ENCODE data around the gene SNX9.

The SNX9 gene

DNA sequence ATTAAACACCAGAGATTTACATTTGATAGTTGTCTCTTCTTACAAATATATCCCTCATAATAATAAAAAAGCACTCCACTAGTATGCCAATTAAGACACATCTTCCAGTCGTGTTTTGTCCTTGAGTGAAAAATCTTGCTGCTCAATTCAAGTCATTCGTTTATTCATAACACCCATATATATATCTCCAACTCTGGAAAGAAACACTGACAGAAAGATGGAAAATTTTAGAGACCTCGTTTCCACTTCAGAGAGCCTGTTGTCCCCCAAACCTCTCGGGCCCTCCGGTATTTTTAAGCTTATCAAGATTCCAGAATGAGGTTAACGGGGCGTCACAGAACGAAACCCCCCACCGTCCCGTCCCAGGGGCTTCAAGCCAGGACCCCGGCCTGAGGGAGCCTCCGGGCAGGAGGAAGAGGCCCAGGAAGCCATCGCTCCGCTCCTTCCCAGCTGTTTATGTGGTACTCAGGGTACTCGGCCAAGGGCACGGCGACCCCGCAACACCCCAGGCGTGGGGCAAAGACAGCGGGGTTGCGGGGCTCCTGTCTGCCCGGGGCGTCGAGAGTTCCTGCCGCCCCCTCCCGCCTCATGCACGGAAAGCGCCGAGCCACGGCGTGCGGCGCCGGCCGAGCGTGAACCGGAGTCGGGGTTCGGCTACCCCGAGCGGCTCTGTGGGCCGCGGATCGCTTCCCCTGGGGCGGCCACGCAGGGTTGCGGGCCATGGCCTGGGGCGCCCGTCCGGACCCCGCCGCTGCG, 623 bp upstream of the SNX9 start:
- Histone ChIP-seq H3K4me1 (ENCODE audit: low read length) (peaks cover 6% of the 10 kb centered on the region), H3K36me3 (replicated peaks; ENCODE audit: low read depth, low read length) (no peaks in the 10 kb centered on the region), H3K27ac (ENCODE audit: low read length) (no peak overlapping the region), H3K27me3 (ENCODE audit: low read depth, low read length) (peaks cover 36% of the 10 kb centered on the region), H3K4me3 (ENCODE audit: low read length) (peak overlapping the region; percentile 71), H3K79me2 (ENCODE audit: low read length) (no peaks in the 10 kb centered on the region), H3K4me2 (ENCODE audit: low read length) (peak overlapping the region; percentile 69), H3K9ac (ENCODE audit: low read length) (peak overlapping the region; percentile 33; the same call in 1 of the 2 replicates), H2AFZ (ENCODE audit: low read depth, low read length) (peak overlapping the region; percentile 23; the same call in 1 of the 2 replicates), H3K9me3 (ENCODE audit: insufficient read depth, low read length) (no peaks in the 10 kb centered on the region), H4K20me1 (ENCODE audit: insufficient read depth, low read length) (no peaks in the 10 kb centered on the region)
- TF ChIP-seq EZH2phosphoT487 (IDR thresholded peaks at IDR 0.05; ENCODE audit: low read depth): no peak
- TF ChIP-seq, protein P1, sequence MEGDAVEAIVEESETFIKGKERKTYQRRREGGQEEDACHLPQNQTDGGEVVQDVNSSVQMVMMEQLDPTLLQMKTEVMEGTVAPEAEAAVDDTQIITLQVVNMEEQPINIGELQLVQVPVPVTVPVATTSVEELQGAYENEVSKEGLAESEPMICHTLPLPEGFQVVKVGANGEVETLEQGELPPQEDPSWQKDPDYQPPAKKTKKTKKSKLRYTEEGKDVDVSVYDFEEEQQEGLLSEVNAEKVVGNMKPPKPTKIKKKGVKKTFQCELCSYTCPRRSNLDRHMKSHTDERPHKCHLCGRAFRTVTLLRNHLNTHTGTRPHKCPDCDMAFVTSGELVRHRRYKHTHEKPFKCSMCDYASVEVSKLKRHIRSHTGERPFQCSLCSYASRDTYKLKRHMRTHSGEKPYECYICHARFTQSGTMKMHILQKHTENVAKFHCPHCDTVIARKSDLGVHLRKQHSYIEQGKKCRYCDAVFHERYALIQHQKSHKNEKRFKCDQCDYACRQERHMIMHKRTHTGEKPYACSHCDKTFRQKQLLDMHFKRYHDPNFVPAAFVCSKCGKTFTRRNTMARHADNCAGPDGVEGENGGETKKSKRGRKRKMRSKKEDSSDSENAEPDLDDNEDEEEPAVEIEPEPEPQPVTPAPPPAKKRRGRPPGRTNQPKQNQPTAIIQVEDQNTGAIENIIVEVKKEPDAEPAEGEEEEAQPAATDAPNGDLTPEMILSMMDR (IDR thresholded peaks at IDR 0.05; ENCODE audit: low read depth, low read length): no peak

DNA sequence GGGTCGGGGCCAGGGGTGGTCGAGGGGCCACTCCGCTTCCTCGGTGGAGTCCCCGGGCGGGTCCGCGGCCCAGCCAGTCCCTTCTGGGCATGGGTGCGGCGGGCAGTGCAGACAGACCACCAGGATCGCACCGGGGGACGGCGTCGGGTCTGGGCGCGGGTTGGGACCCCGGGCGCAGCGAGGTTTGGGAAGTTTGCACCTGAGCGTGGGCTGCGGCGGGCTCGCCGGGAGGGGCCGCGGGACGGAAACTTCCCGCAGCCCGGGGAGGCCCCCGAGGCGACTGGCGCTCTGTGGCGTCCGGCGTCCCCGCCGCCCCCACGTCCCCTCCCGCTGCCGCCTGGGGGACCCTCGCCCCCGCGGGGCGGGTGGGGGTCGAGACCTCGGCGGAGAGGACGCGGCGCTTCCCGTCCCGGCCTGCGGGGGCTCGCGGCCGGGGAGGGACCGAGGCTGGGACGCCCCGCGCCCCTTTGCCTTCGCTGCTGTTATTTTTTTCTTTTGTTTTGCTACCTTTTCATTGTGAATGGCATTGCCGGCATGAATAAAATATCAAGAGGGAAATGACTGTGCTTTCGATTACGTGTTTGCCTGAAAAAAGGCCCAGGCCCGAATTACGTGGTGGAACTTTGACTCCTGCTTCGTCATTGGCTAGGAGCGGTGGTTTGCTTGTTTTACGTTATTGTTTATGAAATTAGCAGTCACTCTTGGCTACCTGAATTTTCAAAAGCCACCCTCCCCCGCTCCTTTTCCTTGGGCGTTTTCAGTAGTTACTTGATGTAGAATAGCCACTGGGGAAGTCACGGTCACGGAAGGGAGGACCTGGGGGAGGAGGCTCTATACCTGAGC, 703 bp downstream of the SNX9 start:
- H4K20me1 ChIP-seq (ENCODE audit: insufficient read depth, low read length): no peaks in the 10 kb centered on the region
- peaks cover 6% of the 10 kb centered on the region for H3K4me1 ChIP-seq (ENCODE audit: low read length)
- no peak overlapping the region for H3K27ac ChIP-seq (ENCODE audit: low read length)
- no peaks in the 10 kb centered on the region for H3K36me3 ChIP-seq (replicated peaks; ENCODE audit: low read depth, low read length)
- no peaks in the 10 kb centered on the region for H3K79me2 ChIP-seq (ENCODE audit: low read length)
- no peaks in the 10 kb centered on the region for H3K9me3 ChIP-seq (ENCODE audit: insufficient read depth, low read length)
- H3K4me2 ChIP-seq (ENCODE audit: low read length): peak overlapping the region; percentile 78
- 0 out of 2 replicates have a peak overlapping the region, but pooled peaks have one; percentile 22 for H2AFZ ChIP-seq (ENCODE audit: low read depth, low read length)
- peak overlapping the region; percentile 86 for H3K4me3 ChIP-seq (ENCODE audit: low read length)
- TF ChIP-seq EZH2phosphoT487 (IDR thresholded peaks at IDR 0.05; ENCODE audit: low read depth): no peak
- TF ChIP-seq, protein P1 (IDR thresholded peaks at IDR 0.05; ENCODE audit: low read depth, low read length): no peak
- H3K27me3 ChIP-seq (ENCODE audit: low read depth, low read length): peaks cover 30% of the 10 kb centered on the region
- H3K9ac ChIP-seq (ENCODE audit: low read length): peak overlapping the region; percentile 79

DNA sequence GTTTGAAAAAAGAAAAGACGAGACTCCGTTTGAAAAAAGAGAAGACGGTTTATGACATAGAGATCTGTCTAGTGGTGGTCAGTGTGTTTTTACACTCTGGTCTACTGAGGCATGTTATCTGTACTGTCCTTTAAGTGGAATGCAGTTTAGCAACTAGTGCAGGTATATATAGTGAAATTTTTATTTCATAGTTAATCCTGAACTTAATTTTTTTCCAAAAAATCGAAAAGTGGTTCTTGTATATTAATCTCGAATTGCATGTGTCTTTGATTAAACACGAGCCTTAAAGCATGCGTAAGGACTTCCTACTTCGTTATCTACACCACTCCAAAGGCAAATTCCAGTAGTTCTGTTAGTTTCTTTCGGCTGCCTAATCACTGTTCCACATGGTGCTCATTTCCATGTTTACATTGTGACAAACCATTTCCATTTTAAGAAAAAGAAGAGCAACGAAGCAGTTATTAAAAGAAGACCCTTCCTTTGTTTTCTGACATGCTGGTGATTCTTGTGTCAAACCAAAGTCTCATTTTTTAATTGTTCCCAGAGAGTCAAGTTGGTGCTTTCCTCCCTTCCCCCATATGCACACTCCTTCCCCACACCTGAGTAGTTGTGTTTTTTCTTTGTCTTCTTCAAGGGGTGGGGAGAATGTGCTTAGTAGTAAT, 2.3 kb downstream of the SNX9 start:
- Histone ChIP-seq H3K9me3 (ENCODE audit: insufficient read depth, low read length) (no peaks in the 10 kb centered on the region), H3K36me3 (replicated peaks; ENCODE audit: low read depth, low read length) (peaks cover 3% of the 10 kb centered on the region), H3K27me3 (ENCODE audit: low read depth, low read length) (peaks cover 24% of the 10 kb centered on the region), H3K27ac (ENCODE audit: low read length) (no peak overlapping the region), H2AFZ (ENCODE audit: low read depth, low read length) (no peak overlapping the region), H3K79me2 (ENCODE audit: low read length) (peaks cover 1% of the 10 kb centered on the region; the same call in 1 of the 2 replicates), H3K4me2 (ENCODE audit: low read length) (no peak overlapping the region), H3K4me3 (ENCODE audit: low read length) (no peak overlapping the region), H4K20me1 (ENCODE audit: insufficient read depth, low read length) (peaks cover 12% of the 10 kb centered on the region), H3K4me1 (ENCODE audit: low read length) (peaks cover 10% of the 10 kb centered on the region), H3K9ac (ENCODE audit: low read length) (no peak overlapping the region)
- TF ChIP-seq EZH2phosphoT487 (IDR thresholded peaks at IDR 0.05; ENCODE audit: low read depth): no peak
- TF ChIP-seq, protein P1 (IDR thresholded peaks at IDR 0.05; ENCODE audit: low read depth, low read length): no peak

Measured in OCI-LY3 (cell line).